Heart left ventricle (tissue), 16 donors: ENCODE data around the gene CRYGB. TPM values are rescaled to one million over a fixed set of nuclear protein-coding genes. Genes with fewer than 3 reads are reported as not detected.

Experiments
- ATAC-seq, 4 donors: fragments of 200-7000 bp; cut with Tn5 transposase; one replicate each; pipeline ENCODE4 v1.9.1; 2020 to 2022; ENCODE audit warnings: moderate library complexity in 4 of 4, mild to moderate bottlenecking in 3 of 4, moderate number of reproducible peaks in 1 of 4
- DNase-seq, 5 donors: peaks; one replicate each; pipeline ENCODE4 v3.0.0-alpha.2; 2020
- H3K27ac ChIP-seq, 12 donors: fragments of 200-600 bp; sonication (generic) in 4 of 12; one replicate each; pipeline versions ENCODE4 v1.5.0 to v1.8.0; 2016 to 2022; ENCODE audit warnings: mild to moderate bottlenecking in 2 of 12
- H3K27me3 ChIP-seq, 9 donors: fragments of 200-600 bp; sonication (generic) in 2 of 9; one replicate each; pipeline versions ENCODE4 v1.5.1 to v1.8.0; 2016 to 2022; ENCODE audit warnings: mild to moderate bottlenecking in 3 of 9
- H3K36me3 ChIP-seq, 9 donors: fragments of 200-600 bp; sonication (generic) in 2 of 9; one replicate each; pipeline versions ENCODE4 v1.5.0 to v1.8.0; 2018 to 2022; ENCODE audit warnings: mild to moderate bottlenecking in 2 of 9
- H3K4me1 ChIP-seq, 12 donors: fragments of 200-600 bp; sonication (generic) in 4 of 12; one replicate each; pipeline versions ENCODE4 v1.5.0 to v1.8.0; 2016 to 2022; ENCODE audit warnings: mild to moderate bottlenecking in 3 of 12
- H3K4me3 ChIP-seq, 12 donors: fragments of 200-600 bp; sonication (generic) in 4 of 12; one replicate each; pipeline versions ENCODE4 v1.5.0 to v1.8.0; 2017 to 2022; ENCODE audit warnings: mild to moderate bottlenecking in 9 of 12, moderate library complexity in 4 of 12
- H3K9me3 ChIP-seq, 12 donors: fragments of 200-600 bp; sonication (generic) in 4 of 12; one replicate each; pipeline versions ENCODE4 v1.5.0 to v1.8.0; 2016 to 2022; ENCODE audit warnings: mild to moderate bottlenecking in 1 of 12
- CTCF ChIP-seq, 12 donors: fragments of 200-600 bp; sonication (generic) in 4 of 12; IDR thresholded peaks; one replicate each; pipeline versions ENCODE4 v1.5.0 to v1.8.0; 2018 to 2022; ENCODE audit warnings: antibody characterized with exemption in 12 of 12, mild to moderate bottlenecking in 5 of 12
- POLR2A ChIP-seq, 2 donors: fragments of 450-650 bp; IDR thresholded peaks; one replicate each; pipeline ENCODE4 v1.6.1; 2017; ENCODE audit warnings: antibody characterized with exemption in 2 of 2, mild to moderate bottlenecking in 2 of 2, moderate library complexity in 2 of 2
- WGBS, 4 donors: extraction: QIAGEN DNeasy Blood & Tissue Kit in 2 of 4; methylation state at CpG; one replicate each; pipeline versions ENCODE4 v1.1.5 to v1.1.7; 2013 to 2018; 5-methylcytosine and 5-hydroxymethylcytosine counted together
- intact Hi-C, 10 donors: fragments of 100-400 bp; cut with DNase I; formaldehyde crosslinking; loops; one replicate each; pipeline versions ENCODE4 v1.11.1 to v1.14.2; 2022
- polyA plus RNA-seq, 2 donors: library from polyadenylated mRNA; stranded (reverse); fragments of 200-250 nt; gene quantifications; one replicate each; pipeline ENCODE4 v1.2.3, GENCODE V29; 2013
- total RNA-seq, 9 donors: library from RNA; depleted of rRNA in 2 of 9; stranded (reverse); fragments of >200 nt in 2 of 9; fragmentation: NEBNext Ultra II Directional in 3 of 9; extraction: Animal tissue kit (Norgen Biotek cat#: 25700) in 3 of 9; gene quantifications; one replicate each; pipeline versions ENCODE4 v1.1.0 to v1.2.4, GENCODE V29; 2016 to 2023
- donor health status: ischemic (EF 13 %, LVEDD 7.1; RV severe dilation, severe dysfunction).
- donor health status: healthy with polysubstance abuse.
- donor health status: DM: no; HTN: yes; CAD: no.
- donor health status: DM: no; HTN: no; CAD: no.
- donor health status: ischemic (EF 25% LVEDD 6.9; RV normal size, moderate dysfunction).
- donor health status: ischemic (EF 25% LVEDD 5.7; RV mildly dilated, moderate dysfunction).
- donor health status: healthy.
- donor health status: DM: yes; HTN: yes; CAD: no.
- donor health status: ischemic (EF 35%, LVEDD 5.7; RV mildly dilated, moderate dysfunction).
- donor health status: nonischemic (EF 11% LVEDD 7.7; RV severe dilation, severe dysfunction).
- donor health status: DM: yes; HTN: yes; CAD: no.
- donor health status: PGD.
- donor health status: ischemic (EF 29% LVEDD 5.4; RV normal size, mild dysfunction).
- donor health status: nonischemic (EF 23%, LVEDD 6.1; RV moderate dilation, normal function).

CRYGB gene
- total and polyA plus RNA-seq, 11 donors = not detected

- Histone ChIP-seq H3K4me3 (no peak overlapping the region), H3K27ac (no peak overlapping the region), H3K27me3 (peaks cover 0 to 5% (median 0%) of the 10 kb centered on the region in 9 donors), H3K36me3 (no peaks in the 10 kb centered on the region), H3K9me3 (no peaks in the 10 kb centered on the region), H3K4me1 (peaks cover 0 to 34% (median 0%) of the 10 kb centered on the region in 12 donors)
- DNase-seq (peak; percentile 61 to 77 (median 67)), ATAC-seq (peak; percentile 90 to 98 (median 96))
- 39 to 43% (median 42%) methylated on average over 20 to 21 of the region's 21 CpGs for WGBS, 4 donors
- intact Hi-C loops = loop anchor here in 7 of 10 donors (1.0 to 10.0 kb wide), 4 partner anchors 70 to 79 kb away; no protein-coding TSS in a partner anchor
- TF ChIP-seq POLR2A (IDR thresholded peaks at IDR 0.05) (no peak), CTCF (IDR thresholded peaks at IDR 0.05) (peak; percentile 79 to 93 (median 87))
Observed at GRCh38 chr2:208175069-208175839, 29.3 kb upstream of the CRYGB start.

- TF ChIP-seq POLR2A (IDR thresholded peaks at IDR 0.05) (no peak), CTCF (IDR thresholded peaks at IDR 0.05) (no peak)
- Histone ChIP-seq H3K4me3 (no peak overlapping the region), H3K36me3 (no peaks in the 10 kb centered on the region), H3K9me3 (no peaks in the 10 kb centered on the region), H3K27me3 (peaks cover 0 to 9% (median 0%) of the 10 kb centered on the region in 9 donors), H3K27ac (peak overlapping the region in 1 of 12 donors; percentile 59), H3K4me1 (peaks cover 0 to 34% (median 0%) of the 10 kb centered on the region in 12 donors)
- ATAC-seq = no peak
- intact Hi-C loops = loop anchor here in 2 of 10 donors (5.0 to 10.0 kb wide), 2 partner anchors 71 to 78 kb away; no protein-coding TSS in a partner anchor
- no peak for DNase-seq
- WGBS, 4 donors = 77 to 88% (median 82%) methylated on average over 9 of the region's 9 CpGs
Observed at GRCh38 chr2:208174144-208174543, 28.2 kb upstream of the CRYGB start.

GRCh38 chr2:208172125-208172524 lies 26.2 kb upstream of the CRYGB start:
- peak in 3 of 4 donors; percentile 49 to 79 (median 60) for ATAC-seq
- 64 to 76% (median 67%) methylated on average over 4 of the region's 4 CpGs for WGBS, 4 donors

More at GRCh38 chr2:208172125-208172524, 26.2 kb upstream of the CRYGB start:
- Histone ChIP-seq H3K36me3 (no peaks in the 10 kb centered on the region), H3K9me3 (no peaks in the 10 kb centered on the region), H3K27ac (peak overlapping the region in 1 of 12 donors; percentile 62), H3K4me3 (no peak overlapping the region), H3K4me1 (peaks cover 0 to 34% (median 0%) of the 10 kb centered on the region in 12 donors), H3K27me3 (peaks cover 0 to 9% (median 0%) of the 10 kb centered on the region in 9 donors)
- TF ChIP-seq POLR2A (IDR thresholded peaks at IDR 0.05) (no peak), CTCF (IDR thresholded peaks at IDR 0.05) (no peak)
- intact Hi-C loops = loop anchor here in 2 of 10 donors (5.0 to 10.0 kb wide), 2 partner anchors 73 to 80 kb away; no protein-coding TSS in a partner anchor
- no peak for DNase-seq
